Right forelimb (tissue), 1 donor: Measurements from ENCODE around the gene SOX12.

Source experiments
- DNase-seq: peaks from one replicate; pipeline ENCODE4 v3.0.0-alpha.2; 2018

Gene SOX12

GRCh38 chr20:325045-325888 lies at the start of gene SOX12:
Gene SOX12, plus strand, starts transcription at chr20:325552. Its CDS starts 373 bp downstream, at chr20:325925.
- peak; percentile 98 for DNase-seq

GRCh38 chr20:275791-276190 lies 49.6 kb upstream of the SOX12 start:
- no peak for DNase-seq

- no peak for DNase-seq
Observed at GRCh38 chr20:276620-277495, 48.5 kb upstream of the SOX12 start.

- DNase-seq = no peak
Observed at GRCh38 chr20:277496-277781, 47.9 kb upstream of the SOX12 start.

GRCh38 chr20:278181-278580 lies 47.2 kb upstream of the SOX12 start:
- DNase-seq = no peak

- no peak for DNase-seq
Observed at GRCh38 chr20:278607-279571, 46.5 kb upstream of the SOX12 start.

- no peak for DNase-seq
Observed at GRCh38 chr20:284172-284571, 41.2 kb upstream of the SOX12 start.

- no peak for DNase-seq
Observed at GRCh38 chr20:286508-286907, 38.8 kb upstream of the SOX12 start.

- DNase-seq = no peak
Observed at GRCh38 chr20:288956-289692, 36.2 kb upstream of the SOX12 start.

- DNase-seq = no peak
Observed at GRCh38 chr20:289693-290083, 35.7 kb upstream of the SOX12 start.

GRCh38 chr20:290084-290831 lies 35.1 kb upstream of the SOX12 start, which contains the start of gene C20orf96:
Gene C20orf96, minus strand, starts transcription at chr20:290750. Its CDS starts 140 bp downstream, at chr20:290610.
- DNase-seq = peak; percentile 92

- DNase-seq = no peak
Observed at GRCh38 chr20:294602-295001, 30.8 kb upstream of the SOX12 start.

GRCh38 chr20:295804-296203 lies 29.5 kb upstream of the SOX12 start:
- DNase-seq = no peak

GRCh38 chr20:297098-297924 lies 28.0 kb upstream of the SOX12 start, which contains the start of gene ZCCHC3:
Gene ZCCHC3, plus strand, starts transcription at chr20:297570. Its CDS starts 17 bp downstream, at chr20:297587.
- DNase-seq = peak; percentile 93

- DNase-seq = peak; percentile 73
Observed at GRCh38 chr20:297925-298775, 27.2 kb upstream of the SOX12 start.

- DNase-seq = no peak
Observed at GRCh38 chr20:298776-299391, 26.5 kb upstream of the SOX12 start.

GRCh38 chr20:300345-300990 lies 24.9 kb upstream of the SOX12 start:
- peak; percentile 58 for DNase-seq
